Hepatocyte (in vitro differentiated cells): Measurements from ENCODE around the gene PHF3.

Experiments
- CTCF ChIP-seq: fragments of 200-600 bp; sonication (generic); IDR thresholded peaks from 2 replicates; pipeline ENCODE4 v1.5.1; 2016; ENCODE audit warnings: antibody characterized with exemption, mild to moderate bottlenecking; ENCODE audit not compliant: poor library complexity
- EZH2 ChIP-seq: fragments of 200-600 bp; sonication (generic); IDR thresholded peaks from 2 replicates; pipeline ENCODE4 v1.6.1; 2016; ENCODE audit warnings: antibody characterized with exemption, mild to moderate bottlenecking, borderline replicate concordance
- EZH2phosphoT487 ChIP-seq: fragments of 200-600 bp; sonication (generic); IDR thresholded peaks from one replicate; pipeline ENCODE4 v1.6.1; 2018; ENCODE audit warnings: antibody characterized with exemption, mild to moderate bottlenecking, low read depth, moderate library complexity; ENCODE audit not compliant: unreplicated experiment, severe bottlenecking

- TF ChIP-seq CTCF (no peak), EZH2 (no peak), EZH2phosphoT487 (no peak)
These were observed 103.6 kb downstream of the PHF3 start for GRCh38 chr6:63739094-63739687.
